Medulla oblongata (tissue), 1 donor: ENCODE data around the gene GSG1L.

ENCODE experiments used
- DNase-seq: peaks from one replicate; pipeline ENCODE4 v3.0.0-alpha.2; 2015; ENCODE audit errors: extremely low spot score

GSG1L gene

GRCh38 chr16:28092721-28093384 is 29.3 kb upstream of the GSG1L start:
- DNase-seq: no peak

GRCh38 chr16:28091656-28092055 is 28.1 kb upstream of the GSG1L start:
- no peak for DNase-seq

- no peak for DNase-seq
Observed at GRCh38 chr16:28090646-28091377, 27.3 kb upstream of the GSG1L start.

DNA sequence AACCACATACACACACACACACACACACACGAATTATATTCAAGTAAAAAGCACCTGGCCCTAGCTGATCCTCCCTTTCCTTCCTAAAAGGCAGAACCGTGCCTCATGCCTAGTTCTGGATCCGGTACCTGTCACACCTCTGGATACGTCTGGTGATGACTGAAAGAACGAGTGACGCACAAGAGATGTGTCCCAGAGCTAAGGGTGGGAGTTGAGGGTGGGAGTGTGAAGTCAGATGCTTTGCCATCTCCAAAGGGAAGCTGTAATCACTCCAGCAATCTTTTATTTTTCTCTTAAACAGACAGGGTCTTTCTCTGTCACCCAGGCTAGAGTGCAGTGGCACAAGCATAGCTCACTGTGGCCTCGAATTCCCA is 26.5 kb upstream of the GSG1L start:
- no peak for DNase-seq

DNA sequence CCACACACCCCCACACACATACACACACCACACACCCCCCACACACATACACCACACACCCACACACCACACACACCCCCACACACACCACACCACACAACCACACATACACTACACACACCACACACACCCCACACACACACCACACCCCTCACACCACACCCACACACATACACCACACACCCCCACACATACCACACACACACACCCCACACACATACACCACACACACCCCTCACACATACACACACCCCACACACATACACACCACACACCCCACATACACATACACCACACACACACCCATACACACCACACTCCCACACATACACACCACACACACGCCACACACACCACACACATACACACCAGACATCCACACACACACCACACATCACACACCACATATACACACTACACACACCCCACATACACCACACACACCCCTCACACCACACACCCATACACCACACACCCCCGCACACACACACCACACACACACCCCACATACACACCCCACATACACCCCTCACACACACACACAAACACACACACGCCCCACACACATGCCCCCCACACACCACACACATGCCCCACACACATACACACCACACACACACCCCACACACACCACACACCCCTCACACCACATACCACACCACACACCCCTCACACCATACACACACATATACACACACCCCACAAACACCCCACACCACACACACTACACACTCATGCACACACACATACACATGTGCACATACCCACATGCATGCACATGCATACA is 25.9 kb upstream of the GSG1L start:
- no peak for DNase-seq

DNA sequence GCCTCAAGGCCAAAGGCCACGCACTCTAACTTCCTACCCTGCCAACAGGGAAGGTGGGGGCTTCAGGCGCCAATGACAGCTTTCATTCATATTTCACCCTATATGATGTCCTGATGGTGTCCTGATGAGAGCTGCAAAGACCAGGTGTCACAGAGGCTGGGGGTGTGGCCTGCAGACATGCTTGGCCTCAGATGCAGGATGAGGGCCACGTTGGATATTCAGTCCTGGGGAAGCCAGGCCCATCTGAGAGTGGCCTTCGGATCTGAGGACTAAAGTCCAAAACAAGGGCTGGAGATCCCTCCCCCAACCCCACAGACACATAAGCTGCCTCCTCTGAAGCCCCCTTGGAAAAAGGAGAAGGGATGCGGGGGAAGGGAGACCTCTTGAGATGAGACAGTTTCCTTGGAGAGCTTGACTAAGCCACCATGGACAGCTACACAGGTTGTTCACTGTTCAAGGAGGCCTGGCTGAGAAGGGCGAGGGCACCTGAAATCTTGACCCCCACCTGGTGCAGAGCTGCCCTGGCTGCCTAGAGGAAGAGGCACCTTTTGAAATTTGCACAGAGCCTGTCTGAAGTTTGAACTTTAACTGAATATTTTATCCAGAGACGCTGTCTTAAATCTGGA is 24.3 kb upstream of the GSG1L start:
- DNase-seq: no peak

DNA sequence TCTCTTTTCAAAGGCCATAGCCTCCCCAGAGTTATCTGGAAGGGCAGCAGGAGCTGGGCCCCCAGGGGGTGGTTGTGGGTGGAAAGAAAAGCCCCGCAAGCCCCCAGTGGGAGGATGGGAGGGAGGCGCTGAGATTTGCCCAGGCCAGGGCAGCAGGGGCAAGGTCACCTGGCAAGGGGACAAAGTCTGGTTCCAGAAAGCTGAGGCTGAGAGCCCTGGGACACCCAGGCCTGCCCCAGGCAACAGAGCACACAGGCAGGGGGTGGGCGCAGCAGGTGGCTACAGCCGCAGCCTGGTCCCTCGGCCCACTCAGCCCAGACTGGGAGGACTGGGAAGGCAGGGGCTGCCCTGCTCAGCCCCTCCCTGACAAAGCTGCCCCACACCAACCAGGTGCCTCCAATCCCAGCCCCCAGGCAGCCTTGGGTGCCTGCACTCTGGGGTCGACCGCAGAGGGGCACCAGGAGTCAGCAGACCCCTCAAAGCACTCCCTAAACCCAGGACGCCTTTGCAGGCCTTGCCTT is 23.7 kb upstream of the GSG1L start:
- DNase-seq: no peak

DNA sequence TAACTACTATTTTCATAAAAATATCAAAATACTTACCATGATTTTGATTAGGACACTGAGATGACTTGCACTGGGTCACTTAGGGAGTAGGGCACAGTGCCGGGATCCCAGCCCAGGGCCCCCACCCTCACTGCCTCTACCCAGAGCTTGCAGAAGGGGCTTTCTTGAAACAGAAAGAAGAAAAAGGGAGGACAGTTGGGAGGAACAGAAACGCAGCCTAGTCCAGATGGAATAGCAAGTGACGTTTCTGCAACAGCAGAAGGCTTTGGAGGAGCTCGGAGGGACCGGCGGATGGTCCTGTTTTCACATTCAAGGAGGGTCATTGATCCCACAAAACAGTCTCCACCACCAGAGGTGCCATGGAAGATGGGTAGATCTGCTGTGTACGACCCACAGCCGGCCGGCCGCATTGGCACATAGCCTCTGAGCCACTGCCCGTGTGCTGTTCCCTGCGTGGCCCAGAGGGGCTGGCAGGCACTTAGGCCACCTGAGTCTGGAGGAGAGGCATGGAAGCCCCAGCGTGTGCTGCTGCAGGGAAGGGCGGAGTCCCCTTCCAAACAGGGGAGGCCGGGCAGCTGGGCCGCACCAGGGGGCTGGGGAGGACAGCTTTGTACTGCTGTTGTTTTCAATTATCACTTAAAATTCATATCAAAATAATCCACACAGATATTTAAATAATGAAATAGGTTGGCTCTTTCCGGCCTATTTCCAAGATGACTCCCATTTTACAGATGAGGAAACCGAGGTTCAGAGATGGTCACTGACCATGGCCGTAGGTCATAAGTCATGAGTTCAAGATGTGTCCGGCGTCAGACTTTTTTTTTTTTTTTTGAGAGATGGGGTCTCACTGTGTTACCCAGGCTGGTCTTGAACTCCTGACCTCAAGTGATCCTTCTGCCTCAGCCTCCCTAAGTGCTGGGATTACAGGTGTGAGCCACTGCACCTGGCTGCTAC is 22.9 kb upstream of the GSG1L start:
- no peak for DNase-seq

DNA sequence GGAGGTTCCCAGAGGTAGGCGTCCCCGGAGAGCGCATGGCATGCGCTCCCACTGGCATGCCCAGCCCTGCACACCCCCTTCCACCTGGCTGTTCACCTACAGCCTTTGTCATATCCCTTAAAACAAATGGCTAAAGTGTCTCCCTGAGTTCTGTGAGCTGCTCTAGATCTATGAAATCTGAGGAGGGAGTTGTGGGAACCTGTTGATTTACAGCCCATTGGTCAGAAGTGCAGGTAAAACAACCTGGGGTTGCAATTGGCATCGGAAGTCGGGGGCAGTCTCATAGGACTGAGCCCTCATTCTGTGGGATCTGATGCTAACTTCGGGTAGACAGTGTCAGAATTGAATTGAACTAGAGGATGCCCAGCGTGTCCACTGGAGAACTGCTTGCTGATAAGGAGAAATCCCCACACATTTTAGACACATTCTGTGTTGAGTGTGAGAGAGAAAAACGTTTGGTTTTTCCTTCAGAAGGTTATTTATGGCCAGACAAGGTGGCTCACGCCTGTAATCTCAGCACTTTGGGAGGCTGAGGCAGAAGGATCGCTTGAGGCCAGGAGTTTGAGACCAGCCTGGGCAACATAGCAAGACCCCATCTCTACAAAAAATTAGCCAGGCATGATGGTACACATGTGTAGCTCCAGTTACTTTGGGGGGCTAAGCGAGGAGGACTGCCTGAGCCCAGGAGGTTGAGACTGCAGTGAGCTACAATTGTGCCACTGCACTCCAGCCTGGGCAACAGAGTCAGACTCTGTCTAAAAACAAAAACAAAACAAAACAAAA is 22.1 kb upstream of the GSG1L start:
- DNase-seq: no peak

GRCh38 chr16:28084209-28084608 is 20.7 kb upstream of the GSG1L start:
- DNase-seq: no peak

GRCh38 chr16:28082624-28083023 is 19.1 kb upstream of the GSG1L start:
- no peak for DNase-seq

- DNase-seq: no peak
Observed at GRCh38 chr16:28081391-28081968, 18.0 kb upstream of the GSG1L start.

- DNase-seq: no peak
Observed at GRCh38 chr16:28078261-28078660, 14.7 kb upstream of the GSG1L start.

- no peak for DNase-seq
Observed at GRCh38 chr16:28073836-28074235, 10.3 kb upstream of the GSG1L start.

DNA sequence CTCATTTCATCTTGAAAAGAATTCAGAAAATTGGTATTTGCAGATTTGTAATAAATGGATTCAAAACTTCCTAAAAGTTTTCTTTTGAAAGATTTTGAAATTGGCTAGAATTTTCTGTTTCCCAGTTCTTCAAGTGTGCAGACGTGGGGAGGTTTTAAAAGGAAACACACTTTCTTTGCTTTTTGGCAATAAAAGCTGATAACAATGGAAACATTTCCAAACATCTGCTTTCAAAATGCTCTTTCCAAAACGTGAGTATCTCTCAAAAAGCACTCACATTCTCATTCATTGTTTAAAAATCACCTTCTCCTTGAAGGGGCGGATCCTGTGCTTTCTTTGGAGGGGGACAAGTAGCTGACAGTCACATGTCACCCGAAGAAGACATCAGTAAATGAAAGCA is 8.6 kb upstream of the GSG1L start:
- no peak for DNase-seq

GRCh38 chr16:28069971-28070794 is 6.7 kb upstream of the GSG1L start:
- no peak for DNase-seq

DNA sequence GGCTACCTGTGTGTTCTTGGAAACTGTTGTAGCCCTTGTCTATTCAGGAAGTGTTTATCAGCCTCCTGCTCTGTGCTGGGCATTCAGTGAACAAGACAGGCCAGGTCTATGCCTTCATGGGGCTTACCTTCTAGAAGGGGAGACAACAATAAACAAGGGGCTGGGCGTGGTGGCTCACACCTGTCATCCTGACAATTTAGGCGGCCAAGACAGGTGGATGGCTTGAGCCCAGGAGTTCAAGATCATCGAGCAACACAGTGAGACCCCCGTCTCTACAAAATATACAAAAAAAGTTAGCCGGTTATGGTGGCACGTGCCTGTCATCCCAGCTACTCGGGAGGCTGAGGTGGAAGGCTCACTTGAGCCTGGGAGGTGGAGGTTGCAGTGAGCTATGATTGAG is 5.5 kb upstream of the GSG1L start:
- no peak for DNase-seq

DNA sequence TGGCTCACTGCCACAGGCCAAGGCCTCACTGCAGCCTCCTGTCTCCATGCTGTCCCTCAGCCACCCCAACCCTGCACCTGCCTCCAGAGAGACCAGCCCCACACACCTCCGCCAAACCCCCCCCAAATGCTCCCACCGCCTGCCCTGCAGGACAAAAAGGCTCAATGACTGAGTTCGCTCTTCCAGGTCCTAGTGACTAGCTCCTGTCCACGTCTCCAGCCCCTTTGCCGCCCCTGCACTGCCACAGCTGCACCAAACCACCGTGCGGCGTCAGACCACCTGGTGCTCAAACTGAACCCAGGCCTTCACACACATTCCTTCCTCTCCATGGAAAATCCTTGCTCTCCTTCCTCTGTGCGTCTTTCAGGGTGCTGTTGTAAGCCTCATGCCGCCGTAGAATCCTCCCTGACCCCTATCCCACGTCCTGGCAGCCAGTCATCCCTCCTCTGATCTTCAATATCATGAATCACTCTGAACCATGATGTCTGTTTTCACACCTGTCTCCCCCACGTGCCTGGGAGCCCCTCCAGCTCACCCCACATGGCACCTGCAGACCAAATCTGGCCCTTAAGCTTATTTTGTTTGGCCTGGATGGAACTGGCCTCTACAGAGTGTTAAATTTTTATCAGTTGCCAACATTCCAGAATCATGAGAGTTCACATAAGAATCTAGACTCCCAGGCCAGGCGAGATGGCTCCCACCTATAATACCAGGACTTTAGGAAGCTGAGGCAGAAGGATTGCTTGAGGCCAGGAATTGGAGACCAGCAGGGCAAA is 4.3 kb upstream of the GSG1L start:
- no peak for DNase-seq
